SK-N-SH (cell line): ENCODE results near the gene ARMC9. TPM values are rescaled to one million over a fixed set of nuclear protein-coding genes. Genes with fewer than 3 reads are reported as not detected.
"Not testable (repeated sequence)": the region's sequence is repeated elsewhere in the genome, so short reads cannot be mapped to it uniquely, and the experiment has no call there.

Experiments used
- CTCF ChIA-PET: fragments of 300-600, 350-600 bp; formaldehyde crosslinking; extraction: SDS; loops from one replicate; lab custom pipeline; 2021; lab: Yijun Ruan, JAX
- POLR2A ChIA-PET: fragments of 350-600 bp; sonication (Branson Sonifier 250); formaldehyde crosslinking; extraction: SDS; loops from one replicate; lab custom pipeline; 2020; ENCODE audit warnings: antibody characterized with exemption, inconsistent platforms; lab: Yijun Ruan, JAX
- DNase-seq: peaks from one replicate; pipeline ENCODE4 v3.0.0; 2012
- H2AFZ ChIP-seq: fragments of 200-600 bp; sonication (generic); 2 replicates; pipeline ENCODE4 v1.8.1; 2016; ENCODE audit warnings: antibody characterized with exemption, mild to moderate bottlenecking, low read depth
- H3F3A ChIP-seq: fragments of 200-600 bp; sonication (generic); replicated peaks from 2 replicates; pipeline ENCODE3; 2016; ENCODE audit warnings: antibody characterized with exemption, mild to moderate bottlenecking; ENCODE audit not compliant: insufficient read depth
- H3K27ac ChIP-seq, 2 experiments: fragments of 200-500 bp in 1 of 2; fragments of 200-600 bp in 1 of 2; sonication (Bioruptor generic) in 1 of 2; sonication (generic), shearing (Covaris generic) in 1 of 2; 2 replicates each; pipeline versions ENCODE4 v1.5.1 to v1.6.1; 2014 to 2016; ENCODE audit warnings: low read depth in 2 of 2, inconsistent platforms in 1 of 2, low read length in 1 of 2, mild to moderate bottlenecking in 1 of 2, mixed read lengths in 1 of 2
- H3K27me3 ChIP-seq: fragments of 200-600 bp; sonication (generic), shearing (Covaris generic); 2 replicates; pipeline ENCODE4 v1.6.1; 2016; ENCODE audit warnings: mixed run types; ENCODE audit not compliant: insufficient read depth
- H3K36me3 ChIP-seq, 2 experiments: fragments of 200-500 bp in 1 of 2; fragments of 200-600 bp in 1 of 2; sonication (Bioruptor generic) in 1 of 2; sonication (generic) in 1 of 2; replicated peaks in 1 of 2; 2 replicates each; pipeline versions ENCODE3 to v1.5.1; 2014 to 2016; ENCODE audit warnings: low read length in 1 of 2, mild to moderate bottlenecking in 1 of 2; ENCODE audit not compliant: insufficient read depth in 2 of 2, control insufficient read depth in 1 of 2
- H3K4me1 ChIP-seq, 2 experiments: fragments of 200-500 bp in 1 of 2; fragments of 200-600 bp in 1 of 2; sonication (Bioruptor generic) in 1 of 2; sonication (generic), shearing (Covaris generic) in 1 of 2; 2 replicates each; pipeline versions ENCODE4 v1.5.1 to v1.6.1; 2014 to 2016; ENCODE audit warnings: low read depth in 1 of 2, low read length in 1 of 2, mixed run types in 1 of 2; ENCODE audit not compliant: insufficient read depth in 2 of 2, control insufficient read depth in 1 of 2
- H3K4me2 ChIP-seq: fragments of 200-600 bp; sonication (generic), shearing (Covaris generic); 2 replicates; pipeline ENCODE4 v1.6.1; 2017; ENCODE audit warnings: mixed run types
- H3K4me3 ChIP-seq, 2 experiments: fragments of 200-500 bp in 1 of 2; fragments of 200-600 bp in 1 of 2; sonication (Bioruptor generic) in 1 of 2; sonication (generic), shearing (Covaris generic) in 1 of 2; 2 replicates each; pipeline versions ENCODE4 v1.5.1 to v1.8.1; 2014 to 2016; ENCODE audit warnings: low read depth in 2 of 2, inconsistent platforms in 1 of 2, low read length in 1 of 2, mild to moderate bottlenecking in 1 of 2, mixed read lengths in 1 of 2, moderate library complexity in 1 of 2
- H3K79me2 ChIP-seq: fragments of 200-600 bp; sonication (generic); 2 replicates; pipeline ENCODE4 v1.8.1; 2017; ENCODE audit warnings: mild to moderate bottlenecking; ENCODE audit not compliant: insufficient read depth
- H3K9ac ChIP-seq: fragments of 200-600 bp; sonication (generic); 2 replicates; pipeline ENCODE4 v1.6.1; 2017; ENCODE audit warnings: mixed run types
- H3K9me2 ChIP-seq: fragments of 200-600 bp; sonication (generic); 2 replicates; pipeline ENCODE4 v1.6.1; 2017; ENCODE audit warnings: mixed run types
- H3K9me3 ChIP-seq: fragments of 200-600 bp; sonication (generic); 2 replicates; pipeline ENCODE4 v1.6.1; 2017; ENCODE audit warnings: mixed run types, mild to moderate bottlenecking, moderate library complexity
- H4K20me1 ChIP-seq: fragments of 200-600 bp; sonication (generic); 2 replicates; pipeline ENCODE4 v1.6.1; 2017; ENCODE audit warnings: mild to moderate bottlenecking, mixed run types; ENCODE audit not compliant: insufficient read depth
- CHD2 ChIP-seq: fragments of 150-350 bp; IDR thresholded peaks from 2 replicates; pipeline ENCODE4 v1.6.1; 2018; ENCODE audit warnings: low read length; ENCODE audit not compliant: partially characterized antibody
- NRF1 ChIP-seq: IDR thresholded peaks from 2 replicates; pipeline ENCODE4 v1.6.1; 2012; ENCODE audit warnings: low read depth, mild to moderate bottlenecking, low read length
- RAD21 ChIP-seq: IDR thresholded peaks from 2 replicates; pipeline ENCODE4 v1.6.1; 2012; ENCODE audit warnings: mild to moderate bottlenecking, low read length
- RXRA ChIP-seq: IDR thresholded peaks from 2 replicates; pipeline ENCODE4 v1.4.0; 2012; ENCODE audit warnings: low read depth, mild to moderate bottlenecking, borderline replicate concordance
- SMC3 ChIP-seq: IDR thresholded peaks from 2 replicates; pipeline ENCODE4 v1.6.1; 2012; ENCODE audit warnings: low read depth, low read length, improper control_type of control experiment
- WGBS: methylation state at CpG from one replicate; pipeline ENCODE4 v1.1.6; 2017; ENCODE audit warnings: low lambda C conversion rate; 5-methylcytosine and 5-hydroxymethylcytosine counted together
- polyA plus RNA-seq, 3 experiments: library from polyadenylated mRNA; depleted of rRNA; stranded (reverse); fragments of >200 nt; gene quantifications; 2 replicates each; pipeline ENCODE4 v1.2.3, GENCODE V29; 2012
- TF ChIP-seq, protein P1 (sequence below): fragments of 150-350 bp; IDR thresholded peaks from 2 replicates; pipeline ENCODE4 v1.6.1; 2017; ENCODE audit warnings: antibody characterized with exemption, low read length, low read depth, borderline replicate concordance
- TF ChIP-seq, protein P2 (sequence below): fragments of 200-600 bp; sonication (generic); IDR thresholded peaks from 2 replicates; pipeline ENCODE4 v1.6.1; 2017; ENCODE audit warnings: antibody characterized with exemption, mild to moderate bottlenecking, moderate library complexity

Gene ARMC9
- polyA plus RNA-seq, 1 of the 3 experiments (the other 2 are of a cell fraction), result 25.3 TPM

DNA sequence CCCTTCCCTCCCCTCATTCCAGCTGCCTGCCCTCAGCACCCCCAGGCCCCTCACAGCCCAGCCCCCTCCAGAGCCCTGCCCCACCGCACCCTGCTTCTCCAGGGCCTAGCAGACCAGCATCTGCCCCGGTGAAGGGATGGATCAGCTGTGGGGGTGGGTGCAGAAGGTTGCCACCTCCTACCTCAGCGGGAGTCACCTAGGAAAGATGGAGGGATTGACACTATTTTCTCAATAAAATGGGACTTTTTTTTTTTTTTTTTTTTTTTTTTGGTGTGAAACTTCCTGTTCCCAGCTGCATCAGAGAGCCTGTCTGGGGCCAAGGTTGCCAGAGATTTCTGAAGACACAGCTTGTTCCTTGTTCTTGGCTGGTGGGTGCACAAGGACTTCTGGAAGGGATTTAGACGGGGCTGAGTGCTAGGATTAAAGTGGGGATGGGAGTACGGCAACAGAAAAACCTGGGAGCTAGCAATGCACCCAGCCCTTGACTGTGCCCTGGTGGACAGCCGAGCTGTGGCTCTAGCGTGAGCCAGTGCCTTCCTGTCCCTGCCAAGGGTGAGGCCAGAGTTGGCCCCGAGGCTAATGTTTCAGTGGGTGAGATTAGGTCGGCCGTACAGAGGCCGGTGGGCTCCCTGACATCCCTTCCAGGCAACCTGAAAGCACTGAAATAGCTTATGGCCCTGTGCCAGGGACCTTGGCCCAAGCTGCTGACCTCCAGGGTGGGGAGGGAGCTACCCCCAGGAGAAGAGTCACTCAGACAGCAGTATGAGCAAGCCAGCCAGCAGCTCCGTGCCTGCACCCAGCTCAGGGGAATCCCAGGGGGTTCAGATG is 201.6 kb downstream of the ARMC9 start (continued):
- TF ChIP-seq, protein P1, sequence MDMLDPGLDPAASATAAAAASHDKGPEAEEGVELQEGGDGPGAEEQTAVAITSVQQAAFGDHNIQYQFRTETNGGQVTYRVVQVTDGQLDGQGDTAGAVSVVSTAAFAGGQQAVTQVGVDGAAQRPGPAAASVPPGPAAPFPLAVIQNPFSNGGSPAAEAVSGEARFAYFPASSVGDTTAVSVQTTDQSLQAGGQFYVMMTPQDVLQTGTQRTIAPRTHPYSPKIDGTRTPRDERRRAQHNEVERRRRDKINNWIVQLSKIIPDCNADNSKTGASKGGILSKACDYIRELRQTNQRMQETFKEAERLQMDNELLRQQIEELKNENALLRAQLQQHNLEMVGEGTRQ, result no peak
- TF ChIP-seq RXRA (no peak), CHD2 (no peak), NRF1 (no peak), RAD21 (peak; percentile 47), SMC3 (peak; percentile 29; the same call in 1 of the 2 replicates)

DNA sequence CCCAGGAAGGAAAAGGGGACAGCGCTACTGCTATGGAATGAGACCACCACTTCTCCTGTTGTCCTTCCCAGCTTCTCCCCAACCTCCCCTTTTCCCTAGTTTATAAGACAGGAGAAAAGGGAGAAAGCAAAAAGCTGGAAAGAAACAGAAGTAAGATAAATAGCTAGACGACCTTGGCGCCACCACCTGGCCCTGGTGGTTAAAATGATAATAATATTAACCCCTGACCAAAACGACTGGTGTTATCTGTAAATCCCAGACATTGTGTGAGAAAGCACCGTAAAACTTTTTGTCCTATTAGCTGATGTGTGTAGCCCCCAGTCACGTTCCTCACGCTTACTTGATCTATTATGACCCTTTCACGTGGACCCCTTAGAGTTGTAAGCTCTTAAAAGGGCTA is 202.2 kb downstream of the ARMC9 start:
- TF ChIP-seq, protein P2, sequence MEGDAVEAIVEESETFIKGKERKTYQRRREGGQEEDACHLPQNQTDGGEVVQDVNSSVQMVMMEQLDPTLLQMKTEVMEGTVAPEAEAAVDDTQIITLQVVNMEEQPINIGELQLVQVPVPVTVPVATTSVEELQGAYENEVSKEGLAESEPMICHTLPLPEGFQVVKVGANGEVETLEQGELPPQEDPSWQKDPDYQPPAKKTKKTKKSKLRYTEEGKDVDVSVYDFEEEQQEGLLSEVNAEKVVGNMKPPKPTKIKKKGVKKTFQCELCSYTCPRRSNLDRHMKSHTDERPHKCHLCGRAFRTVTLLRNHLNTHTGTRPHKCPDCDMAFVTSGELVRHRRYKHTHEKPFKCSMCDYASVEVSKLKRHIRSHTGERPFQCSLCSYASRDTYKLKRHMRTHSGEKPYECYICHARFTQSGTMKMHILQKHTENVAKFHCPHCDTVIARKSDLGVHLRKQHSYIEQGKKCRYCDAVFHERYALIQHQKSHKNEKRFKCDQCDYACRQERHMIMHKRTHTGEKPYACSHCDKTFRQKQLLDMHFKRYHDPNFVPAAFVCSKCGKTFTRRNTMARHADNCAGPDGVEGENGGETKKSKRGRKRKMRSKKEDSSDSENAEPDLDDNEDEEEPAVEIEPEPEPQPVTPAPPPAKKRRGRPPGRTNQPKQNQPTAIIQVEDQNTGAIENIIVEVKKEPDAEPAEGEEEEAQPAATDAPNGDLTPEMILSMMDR, result peak; percentile 41
- peak; percentile 4; the same call in 1 of the 2 replicates for TF ChIP-seq SMC3
- H3K9ac ChIP-seq, H3K36me3 ChIP-seq, H4K20me1 ChIP-seq, H3K9me3 ChIP-seq, DNase-seq, H3K79me2 ChIP-seq, H3K9me2 ChIP-seq, H3K4me3 ChIP-seq, H3K27me3 ChIP-seq, H3F3A ChIP-seq: not testable (repeated sequence)
- 43% methylated on average over 8 of the region's 8 CpGs for WGBS
- peak overlapping the region; percentile 64; the same call in 1 of the 2 replicates for H2AFZ ChIP-seq
- POLR2A ChIA-PET, result interaction anchor here (1.1 to 1.2 kb wide), 2 partner anchors 12 to 36 kb away, joined by 7 to 9 read pairs; no protein-coding TSS in a partner anchor
- CTCF ChIA-PET, result interaction anchor here (0.6 to 5.4 kb wide), 26 partner anchors 10 to 297 kb away, joined by 3 to 54 read pairs (median 4); no protein-coding TSS in a partner anchor
- peaks cover 0 to 20% of the 10 kb centered on the region in 2 experiments; a peak in 1 of 4 replicates for H3K4me1 ChIP-seq
- H3K4me2 ChIP-seq, result 0 out of 2 replicates have a peak overlapping the region, but pooled peaks have one; percentile 3
- H3K27ac ChIP-seq, result peak overlapping the region in 1 of 2 experiments; percentile 72; a peak in 2 of 4 replicates

DNA sequence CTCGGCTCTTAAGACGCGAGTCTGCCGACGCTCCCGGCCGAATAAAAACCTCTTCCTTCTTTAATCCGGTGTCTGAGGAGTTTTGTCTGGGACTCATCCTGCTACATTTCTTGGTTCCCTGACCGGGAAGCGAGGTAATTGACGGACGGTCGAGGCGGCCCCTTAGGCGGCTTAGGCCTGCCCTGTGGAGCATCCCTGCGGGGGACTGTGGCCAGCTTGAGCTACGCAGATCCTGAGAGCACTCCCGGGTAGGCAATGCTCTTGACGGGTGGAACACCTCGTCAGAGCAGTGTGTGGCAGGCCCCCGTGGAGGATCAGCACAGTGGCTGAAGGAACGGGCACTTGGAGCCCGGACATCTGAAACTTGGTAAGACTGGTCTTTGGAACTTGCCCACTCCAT is 202.7 kb downstream of the ARMC9 start:
- CTCF ChIA-PET, result interaction anchor here (0.9 to 5.4 kb wide), 14 partner anchors 9 to 298 kb away, joined by 3 to 54 read pairs (median 6); no protein-coding TSS in a partner anchor
- POLR2A ChIA-PET, result interaction anchor here (1.1 kb wide), 1 partner anchor 11 kb away, joined by 7 read pairs; no protein-coding TSS in a partner anchor
- 92% methylated on average over 21 of the region's 23 CpGs for WGBS

DNA sequence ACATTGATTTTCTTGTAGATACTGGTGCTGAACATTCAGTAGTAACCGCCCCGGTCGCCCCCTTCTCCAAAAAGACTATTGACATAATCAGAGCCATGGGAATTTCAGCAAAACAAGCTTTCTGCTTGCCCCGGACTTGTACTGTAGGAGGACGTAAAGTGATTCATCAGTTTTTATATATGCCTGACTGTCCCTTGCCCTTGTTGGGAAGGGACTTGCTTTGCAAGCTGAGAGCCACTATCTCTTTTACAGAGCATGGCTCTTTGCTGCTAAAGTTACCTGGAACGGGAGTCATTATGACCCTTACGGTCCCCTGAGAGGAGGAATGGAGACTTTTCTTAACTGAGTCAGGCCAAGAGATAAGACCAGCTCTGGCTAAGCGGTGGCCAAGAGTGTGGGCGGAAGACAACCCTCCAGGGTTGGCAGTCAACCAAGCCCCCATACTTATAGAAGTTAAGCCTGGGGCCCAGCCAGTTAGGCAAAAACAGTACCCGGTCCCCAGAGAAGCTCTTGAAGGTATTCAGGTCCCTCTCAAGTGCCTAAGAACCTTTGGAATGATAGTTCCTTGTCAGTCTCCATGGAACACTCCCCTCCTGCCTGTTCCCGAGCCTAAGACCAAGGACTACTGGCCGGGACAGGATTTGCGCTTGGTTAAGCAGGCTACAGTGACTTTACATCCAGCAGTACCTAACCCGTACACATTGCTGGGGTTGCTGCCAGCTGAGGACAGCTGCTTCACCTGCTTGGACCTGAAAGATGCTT is 205.2 kb downstream of the ARMC9 start:
- H3K9ac ChIP-seq, H3K79me2 ChIP-seq, H3K4me2 ChIP-seq, H3K9me3 ChIP-seq, H2AFZ ChIP-seq, H3K27ac ChIP-seq, POLR2A ChIA-PET, H3K27me3 ChIP-seq, DNase-seq, H3K36me3 ChIP-seq, H3F3A ChIP-seq, H3K9me2 ChIP-seq, H3K4me3 ChIP-seq, H4K20me1 ChIP-seq: not testable (repeated sequence)
- CTCF ChIA-PET, result interaction anchor here (1.4 to 14.1 kb wide), 6 partner anchors 9 to 177 kb away, joined by 3 to 302 read pairs (median 8); no protein-coding TSS in a partner anchor
- peaks cover 6 to 22% of the 10 kb centered on the region in 2 experiments; a peak in 2 of 4 replicates for H3K4me1 ChIP-seq
- 85% methylated on average over 11 of the region's 14 CpGs for WGBS

More for the DNA sequence above, 202.7 kb downstream of the ARMC9 start:
- H4K20me1 ChIP-seq, H3K27ac ChIP-seq, H3K9me2 ChIP-seq, H3K4me3 ChIP-seq, H3K4me2 ChIP-seq, H3F3A ChIP-seq, H3K9ac ChIP-seq, H3K9me3 ChIP-seq, H3K27me3 ChIP-seq, H2AFZ ChIP-seq, DNase-seq, H3K79me2 ChIP-seq, H3K36me3 ChIP-seq: not testable (repeated sequence)
- H3K4me1 ChIP-seq, result peaks cover 2 to 22% of the 10 kb centered on the region in 2 experiments; a peak in 2 of 4 replicates

DNA sequence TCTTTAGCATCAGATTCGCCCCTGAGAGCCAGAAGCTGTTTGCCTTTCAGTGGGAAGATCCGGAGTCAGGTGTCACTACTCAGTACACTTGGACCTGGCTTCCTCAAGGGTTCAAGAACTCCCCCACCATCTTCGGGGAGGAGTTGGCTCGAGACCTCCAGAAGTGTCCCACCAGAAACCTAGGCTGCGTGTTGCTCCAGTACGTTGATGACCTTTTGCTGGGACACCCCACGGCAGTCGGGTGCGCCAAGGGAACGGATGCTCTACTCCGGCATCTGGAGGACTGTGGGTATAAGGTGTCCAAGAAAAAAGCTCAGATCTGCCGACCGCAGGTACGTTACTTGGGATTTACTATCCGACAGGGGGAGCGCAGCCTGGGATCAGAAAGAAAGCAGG is 205.8 kb downstream of the ARMC9 start:
- H3K9me2 ChIP-seq, POLR2A ChIA-PET, H3K36me3 ChIP-seq, H2AFZ ChIP-seq, H3K4me3 ChIP-seq, H3K79me2 ChIP-seq, H3F3A ChIP-seq, H3K27me3 ChIP-seq, H4K20me1 ChIP-seq, H3K9me3 ChIP-seq, DNase-seq, H3K9ac ChIP-seq, H3K27ac ChIP-seq, H3K4me2 ChIP-seq: not testable (repeated sequence)
- CTCF ChIA-PET, result interaction anchor here (1.4 to 17.2 kb wide), 8 partner anchors 8 to 176 kb away, joined by 3 to 302 read pairs (median 8); no protein-coding TSS in a partner anchor
- peaks cover 6 to 19% of the 10 kb centered on the region in 2 experiments; a peak in 2 of 4 replicates for H3K4me1 ChIP-seq
- 99% methylated on average over 10 of the region's 16 CpGs for WGBS
